Endodermal cell (in vitro differentiated cells): ENCODE results near the gene DDX41. TPM values are rescaled to one million over a fixed set of nuclear protein-coding genes. Genes with fewer than 3 reads are reported as not detected.

Experiments
- DNase-seq: peaks from one replicate; pipeline ENCODE4 v3.0.0-alpha.2; 2017
- H3K27ac ChIP-seq: 2 replicates; pipeline ENCODE4 v1.5.1; 2013; ENCODE audit warnings: mild to moderate bottlenecking, low read depth, low read length, moderate library complexity
- H3K27me3 ChIP-seq: 2 replicates; pipeline ENCODE4 v1.6.1; 2013; ENCODE audit warnings: mild to moderate bottlenecking, low read length, moderate library complexity; ENCODE audit not compliant: insufficient read depth, control insufficient read depth, poor library complexity, severe bottlenecking
- H3K36me3 ChIP-seq: 2 replicates; pipeline ENCODE4 v1.7.0; 2013; ENCODE audit warnings: mild to moderate bottlenecking, low read length, moderate library complexity; ENCODE audit not compliant: control insufficient read depth, insufficient read depth
- H3K4me1 ChIP-seq: one replicate; pipeline ENCODE4 v1.7.0; 2013; ENCODE audit warnings: low read length; ENCODE audit not compliant: control insufficient read depth, insufficient read depth
- H3K4me3 ChIP-seq: 2 replicates; pipeline ENCODE4 v1.5.1; 2013; ENCODE audit warnings: mild to moderate bottlenecking, low read length, moderate library complexity
- H3K9ac ChIP-seq: 2 replicates; pipeline ENCODE4 v1.6.1; 2013; ENCODE audit warnings: mild to moderate bottlenecking, low read length, moderate library complexity; ENCODE audit not compliant: poor library complexity, severe bottlenecking; ENCODE audit errors: extremely low read depth
- H3K9me3 ChIP-seq: 2 replicates; pipeline ENCODE4 v1.6.1; 2013; ENCODE audit warnings: mild to moderate bottlenecking, low read length, moderate library complexity; ENCODE audit not compliant: control insufficient read depth
- H3K27ac Mint-ChIP-seq: 2 replicates; pipeline ENCODE4 v1.8.0; 2020; ENCODE audit warnings: mixed read lengths
- H3K27me3 Mint-ChIP-seq: 2 replicates; pipeline ENCODE4 v1.8.0; 2021; ENCODE audit warnings: mild to moderate bottlenecking, mixed read lengths; ENCODE audit not compliant: insufficient read depth
- H3K36me3 Mint-ChIP-seq: 2 replicates; pipeline ENCODE4 v1.8.0; 2020; ENCODE audit warnings: low read depth, mixed read lengths
- H3K4me1 Mint-ChIP-seq: 2 replicates; pipeline ENCODE4 v1.8.0; 2020; ENCODE audit warnings: mixed read lengths
- H3K4me3 Mint-ChIP-seq: 2 replicates; pipeline ENCODE4 v1.8.0; 2020; ENCODE audit warnings: mild to moderate bottlenecking, moderate library complexity, mixed read lengths
- H3K9me3 Mint-ChIP-seq: 2 replicates; pipeline ENCODE4 v1.8.0; 2020; ENCODE audit warnings: mild to moderate bottlenecking, mixed read lengths
- WGBS, 2 experiments: methylation state at CpG; one replicate each; pipeline versions ENCODE4 v1.1.5 to v1.1.7; 2013; ENCODE audit warnings: missing lambda C conversion rate in 2 of 2, mixed read lengths in 1 of 2; ENCODE audit not compliant: insufficient coverage in 1 of 2, insufficient read length in 1 of 2; 5-methylcytosine and 5-hydroxymethylcytosine counted together
- total RNA-seq, 2 donors: library from RNA; stranded (reverse); fragmentation: NEBNext Ultra II Directional in 1 of 2; extraction: Animal tissue kit (Norgen Biotek cat#: 25700) in 1 of 2; gene quantifications; 2 replicates in 1 of 2; 3 replicates in 1 of 2; pipeline ENCODE4 v1.2.1, GENCODE V29; 2021
- TF ChIP-seq, protein P1 (sequence below): fragments of 200-600 bp; sonication (generic); conservative IDR thresholded peaks from 2 replicates; pipeline ENCODE4 v1.5.0; 2021; ENCODE audit warnings: antibody characterized with exemption, mild to moderate bottlenecking

The DDX41 gene
- total RNA-seq, 2 donors from 2014 or later: 115 TPM

DNA sequence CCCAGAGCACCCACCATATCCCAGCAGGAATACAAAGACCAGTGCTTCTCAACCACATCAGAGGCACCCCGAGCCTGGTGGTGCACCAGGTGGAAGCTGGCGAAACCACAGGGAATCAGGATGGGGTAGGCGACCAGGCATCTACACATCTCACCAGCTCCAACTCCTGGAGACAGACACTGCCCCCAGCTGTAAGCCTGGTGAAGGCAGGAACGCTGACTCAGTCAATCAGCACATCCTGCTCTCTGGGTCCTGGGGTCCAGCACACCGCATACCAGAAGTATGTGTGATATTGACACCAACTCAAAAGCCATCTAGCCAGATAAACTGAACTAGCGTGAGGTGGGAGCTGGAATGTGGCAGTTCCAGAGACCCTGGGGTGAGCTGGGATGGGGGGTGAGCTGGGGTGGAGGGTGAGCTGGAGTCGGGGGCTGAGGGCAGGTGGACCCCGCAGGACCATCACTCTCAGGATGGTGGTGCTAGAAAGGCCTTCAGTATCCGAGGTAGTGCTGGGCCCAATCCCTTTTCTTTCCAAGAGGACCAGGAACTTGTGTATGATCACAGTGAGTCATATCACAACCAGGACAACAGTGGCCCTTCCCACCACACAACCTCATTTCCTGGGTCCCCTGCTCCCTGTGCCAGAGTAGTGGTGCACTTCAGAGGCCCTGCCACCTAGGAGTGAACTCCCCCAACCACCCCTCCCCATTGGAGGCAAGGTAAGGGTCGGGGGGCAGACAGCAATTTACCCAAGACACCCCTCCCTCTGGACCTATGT is 45.8 kb downstream of the DDX41 start:
- TF ChIP-seq, protein P1, sequence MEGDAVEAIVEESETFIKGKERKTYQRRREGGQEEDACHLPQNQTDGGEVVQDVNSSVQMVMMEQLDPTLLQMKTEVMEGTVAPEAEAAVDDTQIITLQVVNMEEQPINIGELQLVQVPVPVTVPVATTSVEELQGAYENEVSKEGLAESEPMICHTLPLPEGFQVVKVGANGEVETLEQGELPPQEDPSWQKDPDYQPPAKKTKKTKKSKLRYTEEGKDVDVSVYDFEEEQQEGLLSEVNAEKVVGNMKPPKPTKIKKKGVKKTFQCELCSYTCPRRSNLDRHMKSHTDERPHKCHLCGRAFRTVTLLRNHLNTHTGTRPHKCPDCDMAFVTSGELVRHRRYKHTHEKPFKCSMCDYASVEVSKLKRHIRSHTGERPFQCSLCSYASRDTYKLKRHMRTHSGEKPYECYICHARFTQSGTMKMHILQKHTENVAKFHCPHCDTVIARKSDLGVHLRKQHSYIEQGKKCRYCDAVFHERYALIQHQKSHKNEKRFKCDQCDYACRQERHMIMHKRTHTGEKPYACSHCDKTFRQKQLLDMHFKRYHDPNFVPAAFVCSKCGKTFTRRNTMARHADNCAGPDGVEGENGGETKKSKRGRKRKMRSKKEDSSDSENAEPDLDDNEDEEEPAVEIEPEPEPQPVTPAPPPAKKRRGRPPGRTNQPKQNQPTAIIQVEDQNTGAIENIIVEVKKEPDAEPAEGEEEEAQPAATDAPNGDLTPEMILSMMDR: no peak
- DNase-seq: peak; percentile 67
- H3K9me3 Mint-ChIP-seq: peaks cover 1% of the 10 kb centered on the region
- Histone ChIP-seq H3K4me3 (peak overlapping the region; percentile 93), H3K27ac (peak overlapping the region; percentile 85), H3K4me1 (peaks cover 31% of the 10 kb centered on the region), H3K9me3 (peaks cover 5% of the 10 kb centered on the region), H3K36me3 (peaks cover 63% of the 10 kb centered on the region), H3K9ac (peak overlapping the region; percentile 38), H3K27me3 (no peaks in the 10 kb centered on the region)
- peaks cover 30% of the 10 kb centered on the region for H3K4me1 Mint-ChIP-seq
- peak overlapping the region; percentile 74 for H3K4me3 Mint-ChIP-seq
- WGBS, 2 experiments: 92% methylated on average over 5 to 10 of the region's 10 CpGs
- H3K27me3 Mint-ChIP-seq: no peaks in the 10 kb centered on the region
- H3K27ac Mint-ChIP-seq: peak overlapping the region; percentile 83
- H3K36me3 Mint-ChIP-seq: peaks cover 52% of the 10 kb centered on the region

DNA sequence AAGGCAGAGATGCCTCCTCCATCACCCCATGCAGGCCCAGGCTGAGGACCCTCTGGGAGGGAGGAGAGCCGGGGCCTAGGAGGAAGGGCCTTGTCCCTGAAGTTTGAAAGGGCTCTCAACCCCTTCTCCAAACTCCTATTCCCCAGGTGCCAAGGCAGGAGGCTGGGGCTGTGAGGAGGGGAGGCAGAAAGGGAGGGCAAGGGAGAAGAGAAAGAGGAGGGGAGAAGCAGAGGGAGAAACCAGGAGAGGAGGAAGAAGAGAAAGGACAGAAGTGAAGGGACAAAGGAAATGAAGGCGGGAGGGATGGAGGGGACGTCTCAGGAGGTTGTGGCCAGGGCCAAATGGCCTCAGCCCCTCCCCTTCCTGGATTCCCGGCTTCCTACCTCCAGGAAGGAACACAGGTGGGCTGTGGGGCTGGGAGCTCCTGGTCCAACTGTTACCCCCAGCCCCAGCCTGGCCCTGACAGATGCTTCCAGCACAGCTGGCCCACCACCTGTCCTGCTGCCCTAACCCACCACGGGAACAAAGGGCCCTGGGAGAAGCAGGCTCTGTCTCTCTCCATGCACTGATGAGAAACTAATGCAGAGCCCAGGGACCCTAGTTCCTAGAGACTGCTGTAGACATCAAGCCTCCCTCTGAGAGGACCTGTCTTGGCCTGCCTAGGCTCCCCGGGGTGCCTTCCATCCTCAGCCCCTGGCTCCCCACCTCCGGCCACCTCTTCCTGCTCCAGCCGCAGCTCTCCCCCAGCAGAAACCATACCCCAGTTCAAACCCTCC is 46.8 kb downstream of the DDX41 start:
- H3K9me3 Mint-ChIP-seq: peaks cover 10% of the 10 kb centered on the region
- Histone ChIP-seq H3K4me1 (peaks cover 31% of the 10 kb centered on the region), H3K27ac (peak overlapping the region; percentile 85), H3K9ac (peak overlapping the region; percentile 38), H3K4me3 (peak overlapping the region; percentile 93), H3K9me3 (peaks cover 14% of the 10 kb centered on the region), H3K36me3 (peaks cover 73% of the 10 kb centered on the region), H3K27me3 (no peaks in the 10 kb centered on the region)
- H3K36me3 Mint-ChIP-seq: peaks cover 62% of the 10 kb centered on the region
- peaks cover 26% of the 10 kb centered on the region for H3K4me1 Mint-ChIP-seq
- 70 to 89% methylated on average over 6 to 8 of the region's 8 CpGs for WGBS, 2 experiments
- H3K4me3 Mint-ChIP-seq: peak overlapping the region; percentile 74
- TF ChIP-seq, protein P1: no peak
- peak overlapping the region; percentile 83 for H3K27ac Mint-ChIP-seq
- no peak for DNase-seq
- H3K27me3 Mint-ChIP-seq: no peaks in the 10 kb centered on the region

DNA sequence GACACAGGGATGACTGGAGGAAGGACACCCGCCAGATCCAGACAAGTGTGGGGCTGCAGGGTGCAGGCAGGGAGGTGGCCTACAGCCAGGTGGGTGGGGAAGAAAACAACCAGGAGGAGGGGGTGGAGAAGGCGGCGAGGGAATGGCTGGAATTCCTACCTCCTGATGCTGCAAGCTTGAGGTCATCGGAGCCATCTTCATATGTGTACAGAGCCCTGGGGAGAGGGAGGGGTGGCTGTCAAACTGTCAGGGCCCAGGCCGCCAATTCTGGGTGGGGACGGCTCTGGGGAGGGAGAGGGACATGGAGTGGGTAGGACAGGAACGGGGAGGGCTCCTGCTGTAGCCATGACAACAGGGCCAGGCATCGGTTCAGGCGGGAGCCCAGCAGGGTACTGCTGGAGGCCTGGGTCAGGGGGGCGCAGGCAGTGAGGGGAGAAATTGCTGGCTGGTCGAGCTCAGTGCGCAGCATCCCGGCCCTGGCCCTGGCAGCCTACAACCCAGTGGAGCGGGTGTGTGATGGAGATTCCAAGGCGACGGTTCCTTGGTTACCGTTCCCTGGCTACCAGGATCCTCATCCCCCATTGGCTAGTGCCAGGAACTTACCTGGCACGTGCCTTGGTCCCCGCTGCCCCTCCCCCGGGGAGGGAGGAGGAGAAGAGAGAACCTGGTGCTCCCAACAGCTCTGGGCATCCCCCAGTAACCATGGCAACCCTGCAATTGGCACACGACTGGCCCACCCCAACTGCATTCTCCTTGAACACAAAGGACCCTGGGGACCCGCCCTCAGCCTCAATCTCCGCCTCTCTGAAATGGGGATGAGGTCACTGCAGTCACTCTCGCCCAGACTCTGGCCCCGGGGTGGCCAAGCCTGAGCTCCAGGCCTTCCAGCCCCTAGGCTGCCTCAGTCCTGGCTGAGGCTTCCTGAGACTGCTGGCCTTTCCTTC is 47.8 kb downstream of the DDX41 start:
- WGBS, 2 experiments: 70 to 77% methylated on average over 17 to 24 of the region's 25 CpGs
- H3K27ac Mint-ChIP-seq: peak overlapping the region; percentile 87

More for the DNA sequence above, 47.8 kb downstream of the DDX41 start:
- peaks cover 66% of the 10 kb centered on the region for H3K36me3 Mint-ChIP-seq
- Histone ChIP-seq H3K36me3 (peaks cover 74% of the 10 kb centered on the region), H3K4me3 (no peak overlapping the region), H3K27ac (peak overlapping the region; percentile 85), H3K27me3 (no peaks in the 10 kb centered on the region), H3K9ac (peak overlapping the region; percentile 15), H3K4me1 (peaks cover 24% of the 10 kb centered on the region), H3K9me3 (peaks cover 14% of the 10 kb centered on the region)
- TF ChIP-seq, protein P1: no peak
- no peak overlapping the region for H3K4me3 Mint-ChIP-seq
- peaks cover 10% of the 10 kb centered on the region for H3K9me3 Mint-ChIP-seq
- no peaks in the 10 kb centered on the region for H3K27me3 Mint-ChIP-seq
- DNase-seq: peak; percentile 91
- peaks cover 20% of the 10 kb centered on the region for H3K4me1 Mint-ChIP-seq
